K562 (cell line): ENCODE measurements around the gene GLTP. TPM values are rescaled to one million over a fixed set of nuclear protein-coding genes. Genes with fewer than 3 reads are reported as not detected.

ENCODE experiments used
- ATAC-seq: fragments of 200-7000 bp; cut with Tn5 transposase; 3 replicates; pipeline ENCODE4 v1.9.1; 2020; ENCODE audit warnings: moderate library complexity
- BruUV-seq: library from RNA; stranded (reverse); fragments of 400-500 nt; replicated peaks from 2 replicates; lab custom pipeline; 2021; lab: Mats Ljungman, UMichigan
- CTCF ChIA-PET: fragments of 300-600 bp; formaldehyde crosslinking; extraction: SDS; loops from one replicate; lab custom pipeline; 2021; ENCODE audit warnings: low intra/inter-chr PET ratio; lab: Yijun Ruan, JAX
- POLR2A ChIA-PET: fragments of 300-600, 350-650 bp; sonication (Branson Sonifier 250); formaldehyde crosslinking; extraction: SDS; loops from one replicate; lab custom pipeline; 2021; ENCODE audit warnings: antibody characterized with exemption, inconsistent platforms; lab: Yijun Ruan, JAX
- DNase-seq, 4 experiments: peaks; one replicate each; pipeline versions ENCODE4 v3.0.0 to v3.0.0-alpha.2; 2011 to 2018; ENCODE audit warnings: low spot score in 3 of 4, mixed read lengths in 3 of 4; ENCODE audit errors: extremely low read depth in 1 of 4
- FAIRE-seq: peaks from 2 replicates; lab custom pipeline; 2011; peaks lifted over from hg19 to GRCh38; lab: Jason Lieb, UNC
- H2AFZ ChIP-seq: 2 replicates; pipeline ENCODE4 v1.6.0; 2011; ENCODE audit warnings: low read depth, low read length, control low read depth, inconsistent platforms
- H3K27ac ChIP-seq: fragments of 200-600 bp; 3 replicates; pipeline ENCODE4 v1.8.0; 2011; ENCODE audit warnings: low read depth, mild to moderate bottlenecking, control low read depth, inconsistent platforms, low read length, moderate library complexity, mixed read lengths; ENCODE audit errors: extremely low read depth
- H3K27me3 ChIP-seq, 2 experiments: fragments of 300-600 bp in 1 of 2; 2 replicates in 1 of 2; 3 replicates in 1 of 2; pipeline versions ENCODE4 v1.6.0 to v1.8.0; 2011; ENCODE audit warnings: inconsistent platforms in 2 of 2, low read length in 2 of 2, mild to moderate bottlenecking in 1 of 2, mixed read lengths in 1 of 2, moderate library complexity in 1 of 2; ENCODE audit not compliant: control insufficient read depth in 2 of 2, insufficient read depth in 2 of 2
- H3K36me3 ChIP-seq: fragments of 300-600 bp; 3 replicates; pipeline ENCODE4 v1.8.0; 2011; ENCODE audit warnings: mild to moderate bottlenecking, low read length, inconsistent platforms; ENCODE audit not compliant: control insufficient read depth, insufficient read depth
- H3K4me1 ChIP-seq, 2 experiments: fragments of 200-600 bp in 1 of 2; replicated peaks in 1 of 2; 2 replicates in 1 of 2; 3 replicates in 1 of 2; pipeline versions ENCODE4 v1.5.1 to v1.8.0; 2011; ENCODE audit warnings: inconsistent platforms in 2 of 2, low read length in 2 of 2, mild to moderate bottlenecking in 1 of 2, mixed read lengths in 1 of 2, moderate library complexity in 1 of 2; ENCODE audit not compliant: control insufficient read depth in 2 of 2, insufficient read depth in 2 of 2
- H3K4me2 ChIP-seq: 2 replicates; pipeline ENCODE4 v1.6.1; 2011; ENCODE audit warnings: low read length, control low read depth, inconsistent platforms, mixed read lengths; ENCODE audit not compliant: insufficient read depth
- H3K4me3 ChIP-seq: fragments of 200-600 bp; sonication (generic), shearing (Covaris generic); 2 replicates; pipeline ENCODE4 v1.5.1; 2016; ENCODE audit warnings: control low read depth, inconsistent platforms
- H3K79me2 ChIP-seq: fragments of 200-600 bp; 3 replicates; pipeline ENCODE4 v1.8.0; 2011; ENCODE audit warnings: low read length, inconsistent platforms; ENCODE audit not compliant: control insufficient read depth, insufficient read depth
- H3K9ac ChIP-seq, 2 experiments: 2 replicates each; pipeline versions ENCODE4 v1.6.0 to v1.6.1; 2011; ENCODE audit warnings: low read depth in 2 of 2, low read length in 2 of 2, control low read depth in 1 of 2, inconsistent platforms in 1 of 2, mild to moderate bottlenecking in 1 of 2, mixed read lengths in 1 of 2; ENCODE audit not compliant: insufficient read depth in 1 of 2
- H3K9me1 ChIP-seq: one replicate; pipeline ENCODE4 v1.6.0; 2011; ENCODE audit warnings: inconsistent platforms, mild to moderate bottlenecking, low read length, moderate library complexity; ENCODE audit not compliant: control insufficient read depth, insufficient read depth
- H3K9me3 ChIP-seq: replicated peaks from 2 replicates; pipeline ENCODE4 v1.5.1; 2011; ENCODE audit warnings: low read depth, low read length, inconsistent platforms; ENCODE audit not compliant: control insufficient read depth, insufficient read depth
- H4K20me1 ChIP-seq: replicated peaks from 2 replicates; pipeline ENCODE4 v1.6.1; 2011; ENCODE audit warnings: low read length, inconsistent platforms, mixed read lengths; ENCODE audit not compliant: control insufficient read depth, insufficient read depth
- CCAR2 ChIP-seq: fragments of 200-400 bp; formaldehyde crosslinking; IDR thresholded peaks from 2 replicates; pipeline ENCODE4 v1.6.1; 2017; ENCODE audit warnings: mild to moderate bottlenecking, low read depth, low read length
- DMBX1 ChIP-seq: fragments of 250-450 bp; sonication (Bioruptor Pico); IDR thresholded peaks from 2 replicates; pipeline ENCODE4 v1.8.0; 2022; ENCODE audit warnings: inconsistent platforms, mild to moderate bottlenecking, moderate library complexity, borderline replicate concordance
- EWSR1 ChIP-seq: fragments of 450-650 bp; IDR thresholded peaks from 2 replicates; pipeline ENCODE4 v1.6.1; 2018; ENCODE audit warnings: borderline replicate concordance, mild to moderate bottlenecking, low read depth, moderate library complexity; ENCODE audit not compliant: partially characterized antibody
- GTF2E2 ChIP-seq: fragments of 200-800 bp; sonication (Bioruptor generic); IDR thresholded peaks from 2 replicates; pipeline ENCODE4 v1.6.1; 2016; ENCODE audit warnings: missing genetic modification characterization, missing compliant biosample characterization
- HDAC3 ChIP-seq: fragments of 450-650 bp; IDR thresholded peaks from 2 replicates; pipeline ENCODE4 v1.6.1; 2018; ENCODE audit warnings: borderline replicate concordance, mild to moderate bottlenecking, moderate library complexity; ENCODE audit not compliant: partially characterized antibody
- HNRNPK ChIP-seq: fragments of 200-400 bp; formaldehyde crosslinking; IDR thresholded peaks from one replicate; pipeline ENCODE4 v1.6.1; 2018; ENCODE audit warnings: mild to moderate bottlenecking, low read depth, low read length; ENCODE audit not compliant: poor library complexity, severe bottlenecking
- HNRNPUL1 ChIP-seq: fragments of 200-400 bp; formaldehyde crosslinking; IDR thresholded peaks from 2 replicates; pipeline ENCODE4 v1.6.1; 2017; ENCODE audit warnings: low read length
- KDM5B ChIP-seq: fragments of 200-600 bp; sonication (generic); IDR thresholded peaks from 2 replicates; pipeline ENCODE4 v1.6.1; 2012; ENCODE audit warnings: low read depth, mild to moderate bottlenecking, moderate library complexity, low read length, control low read depth, inconsistent platforms; ENCODE audit not compliant: insufficient replicate concordance
- NCOA2 ChIP-seq, 2 experiments: fragments of 450-650 bp; IDR thresholded peaks; 2 replicates each; pipeline ENCODE4 v1.6.1; 2018; ENCODE audit warnings: mild to moderate bottlenecking in 2 of 2, moderate library complexity in 1 of 2; ENCODE audit not compliant: partially characterized antibody in 2 of 2
- NFYB ChIP-seq: IDR thresholded peaks from 2 replicates; pipeline ENCODE4 v1.6.1; 2011; ENCODE audit warnings: mild to moderate bottlenecking, moderate library complexity; ENCODE audit not compliant: insufficient read length; ENCODE audit errors: extremely low read depth
- SMC3 ChIP-seq: conservative IDR thresholded peaks from 2 replicates; pipeline ENCODE4 v1.6.1; 2011; ENCODE audit warnings: low read depth, low read length, improper control_type of control experiment; ENCODE audit not compliant: insufficient read depth
- TBP ChIP-seq: optimal IDR thresholded peaks from 2 replicates; pipeline ENCODE3; 2011; ENCODE audit warnings: low read depth, low read length, improper control_type of control experiment
- ZFP36 ChIP-seq: fragments of 150-350 bp; IDR thresholded peaks from 2 replicates; pipeline ENCODE4 v1.6.1; 2018; ENCODE audit warnings: low read length, low read depth; ENCODE audit not compliant: partially characterized antibody
- WGBS: fragments of 100-300 bp; shearing (Covaris generic); methylation state at CpG from one replicate; pipeline ENCODE4 v1.1.6; 2016; ENCODE audit warnings: low coverage, mixed read lengths; ENCODE audit not compliant: insufficient coverage; ENCODE audit errors: missing lambda C conversion rate; 5-methylcytosine and 5-hydroxymethylcytosine counted together
- in situ Hi-C: fragments of 300-500 bp; cut with MboI; formaldehyde crosslinking; loops from 4 replicates; pipeline ENCODE4 v1.15.0; 2018; ENCODE audit warnings: inconsistent platforms, mixed read lengths
- intact Hi-C: fragments of 100-400 bp; cut with micrococcal nuclease; formaldehyde crosslinking; loops from 2 replicates; pipeline ENCODE4 v1.14.2; 2022
- polyA plus RNA-seq, 8 experiments: library from polyadenylated mRNA; depleted of rRNA in 4 of 8; stranded (reverse) in 5 of 8; unstranded in 3 of 8; fragments of >200 nt; fragmentation: Nextera tagmentation in 2 of 8; fragmentation: Illumina TruSeq in 1 of 8; extraction: Ambion mirVana in 2 of 8; extraction: Trizol in 1 of 8; gene quantifications; 2 replicates each; pipeline versions ENCODE4 v1.2.1 to v1.2.3, GENCODE V29; 2011 to 2014; ENCODE audit warnings: inconsistent platforms in 1 of 8, missing spikeins in 1 of 8
- total RNA-seq, 7 experiments: library from RNA; depleted of rRNA in 6 of 7; stranded (reverse); fragments of >200 nt in 6 of 7; fragmentation: Illumina TruSeq in 2 of 7; extraction: Trizol in 2 of 7; gene quantifications; 2 replicates each; pipeline versions ENCODE4 v1.2.1 to v1.2.3, GENCODE V29; 2011 to 2021; ENCODE audit warnings: low replicate concordance in 1 of 7
- TF ChIP-seq, protein P1 (sequence below): fragments of 450-650 bp; IDR thresholded peaks from 2 replicates; pipeline ENCODE4 v1.6.1; 2017; ENCODE audit warnings: mild to moderate bottlenecking, moderate library complexity
- TF ChIP-seq, protein P2 (sequence below), 2 experiments: fragments of 450-650 bp; IDR thresholded peaks; 2 replicates each; pipeline ENCODE4 v1.6.1; 2016

GLTP gene
- total and polyA plus RNA-seq, 9 of the 15 experiments (the other 6 are each of a cell fraction or from before 2014, with no cell fraction given): 4.4 to 8.3 (median 6.1) TPM

DNA sequence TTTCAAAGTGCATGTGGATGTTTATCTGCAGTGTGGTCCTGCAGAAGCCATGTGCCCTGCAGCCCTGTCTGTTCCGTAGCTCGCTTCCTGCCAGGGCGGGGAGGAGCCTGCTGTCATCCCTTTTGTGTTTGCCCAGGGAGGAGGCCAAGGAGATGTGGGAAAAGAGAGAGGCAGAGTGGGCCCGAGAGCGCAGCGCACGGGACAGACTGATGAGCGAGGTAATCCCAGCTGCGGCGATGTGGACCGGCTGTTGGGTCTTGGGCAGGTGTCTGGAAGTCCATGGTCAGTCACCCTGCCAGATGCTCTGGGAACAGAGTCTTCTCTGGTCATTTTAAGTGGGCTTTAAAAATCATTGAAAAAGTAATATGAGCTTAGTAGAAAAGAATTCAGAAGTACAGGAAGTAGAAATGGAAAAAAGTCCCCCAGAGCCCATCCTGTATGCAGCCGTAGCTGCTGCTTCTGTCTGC lies 32.5 kb upstream of the GLTP start:
- POLR2A ChIA-PET: no interaction called here
- FAIRE-seq (no peak), DNase-seq (no peak), ATAC-seq (no peak)
- Histone ChIP-seq H3K4me2 (no peak overlapping the region), H3K4me3 (no peak overlapping the region), H3K4me1 (peaks cover 0 to 3% of the 10 kb centered on the region in 2 experiments; a peak in 1 of 5 replicates), H3K9ac (no peak overlapping the region), H3K27me3 (no peaks in the 10 kb centered on the region), H3K27ac (no peak overlapping the region), H3K79me2 (no peaks in the 10 kb centered on the region), H3K36me3 (peaks cover 78% of the 10 kb centered on the region; the same call in 2 of the 3 replicates), H3K9me3 (no peaks in the 10 kb centered on the region), H3K9me1 (no peaks in the 10 kb centered on the region), H2AFZ (no peak overlapping the region), H4K20me1 (0 out of 2 replicates have a peak, but pooled peaks cover 3% of the 10 kb centered on the region)
- WGBS: 98% methylated on average over 9 of the region's 12 CpGs
- TF ChIP-seq NCOA2 (IDR thresholded peaks at IDR 0.05; ENCODE audit: partially characterized antibody in 2 of 2) (no peak), ZFP36 (no peak), EWSR1 (no peak), KDM5B (no peak), NFYB (no peak), HNRNPUL1 (no peak), SMC3 (no peak), CCAR2 (no peak), DMBX1 (CRISPR knock-in tag) (no peak), TBP (no peak), HDAC3 (no peak), HNRNPK (no peak), GTF2E2 (tag) (no peak)
- TF ChIP-seq, protein P1, sequence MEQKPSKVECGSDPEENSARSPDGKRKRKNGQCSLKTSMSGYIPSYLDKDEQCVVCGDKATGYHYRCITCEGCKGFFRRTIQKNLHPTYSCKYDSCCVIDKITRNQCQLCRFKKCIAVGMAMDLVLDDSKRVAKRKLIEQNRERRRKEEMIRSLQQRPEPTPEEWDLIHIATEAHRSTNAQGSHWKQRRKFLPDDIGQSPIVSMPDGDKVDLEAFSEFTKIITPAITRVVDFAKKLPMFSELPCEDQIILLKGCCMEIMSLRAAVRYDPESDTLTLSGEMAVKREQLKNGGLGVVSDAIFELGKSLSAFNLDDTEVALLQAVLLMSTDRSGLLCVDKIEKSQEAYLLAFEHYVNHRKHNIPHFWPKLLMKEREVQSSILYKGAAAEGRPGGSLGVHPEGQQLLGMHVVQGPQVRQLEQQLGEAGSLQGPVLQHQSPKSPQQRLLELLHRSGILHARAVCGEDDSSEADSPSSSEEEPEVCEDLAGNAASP: no peak
- TF ChIP-seq, protein P2, sequence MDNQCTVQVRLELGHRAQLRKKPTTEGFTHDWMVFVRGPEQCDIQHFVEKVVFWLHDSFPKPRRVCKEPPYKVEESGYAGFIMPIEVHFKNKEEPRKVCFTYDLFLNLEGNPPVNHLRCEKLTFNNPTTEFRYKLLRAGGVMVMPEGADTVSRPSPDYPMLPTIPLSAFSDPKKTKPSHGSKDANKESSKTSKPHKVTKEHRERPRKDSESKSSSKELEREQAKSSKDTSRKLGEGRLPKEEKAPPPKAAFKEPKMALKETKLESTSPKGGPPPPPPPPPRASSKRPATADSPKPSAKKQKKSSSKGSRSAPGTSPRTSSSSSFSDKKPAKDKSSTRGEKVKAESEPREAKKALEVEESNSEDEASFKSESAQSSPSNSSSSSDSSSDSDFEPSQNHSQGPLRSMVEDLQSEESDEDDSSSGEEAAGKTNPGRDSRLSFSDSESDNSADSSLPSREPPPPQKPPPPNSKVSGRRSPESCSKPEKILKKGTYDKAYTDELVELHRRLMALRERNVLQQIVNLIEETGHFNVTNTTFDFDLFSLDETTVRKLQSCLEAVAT (IDR thresholded peaks at IDR 0.05): no peak
- intact Hi-C loops: no loop called here
- in situ Hi-C loops: no loop called here
- CTCF ChIA-PET: no interaction called here
- no TSS peak for BruUV-seq
